Upper lobe of left lung (tissue), 4 donors: ENCODE measurements around the gene ZNF628.

Experiments used
- CTCF ChIP-seq, 6 experiments: fragments of 450-650 bp in 4 of 6; fragments of 200-600 bp in 2 of 6; sonication (generic) in 2 of 6; IDR thresholded peaks; one replicate each; pipeline ENCODE4 v1.5.1; 2016 to 2019; ENCODE audit warnings: antibody characterized with exemption in 6 of 6
- POLR2AphosphoS5 ChIP-seq, 2 donors: sonication (generic); formaldehyde crosslinking; IDR thresholded peaks; one replicate each; pipeline ENCODE4 v1.5.1; 2017; ENCODE audit warnings: antibody characterized with exemption in 2 of 2

- no peak for TF ChIP-seq CTCF (IDR thresholded peaks at IDR 0.05)
- TF ChIP-seq POLR2AphosphoS5 (IDR thresholded peaks at IDR 0.05): no peak
Observed at GRCh38 chr19:55474269-55475265, 1.9 kb upstream of the ZNF628 start.
